Limb (tissue), 2 donors: Measurements from ENCODE around the gene AXIN2.

Experiments
- DNase-seq, 2 donors: peaks; one replicate each; pipeline ENCODE4 v3.0.0-alpha.2; 2016; ENCODE audit errors: extremely low spot score in 2 of 2

AXIN2 gene

DNA sequence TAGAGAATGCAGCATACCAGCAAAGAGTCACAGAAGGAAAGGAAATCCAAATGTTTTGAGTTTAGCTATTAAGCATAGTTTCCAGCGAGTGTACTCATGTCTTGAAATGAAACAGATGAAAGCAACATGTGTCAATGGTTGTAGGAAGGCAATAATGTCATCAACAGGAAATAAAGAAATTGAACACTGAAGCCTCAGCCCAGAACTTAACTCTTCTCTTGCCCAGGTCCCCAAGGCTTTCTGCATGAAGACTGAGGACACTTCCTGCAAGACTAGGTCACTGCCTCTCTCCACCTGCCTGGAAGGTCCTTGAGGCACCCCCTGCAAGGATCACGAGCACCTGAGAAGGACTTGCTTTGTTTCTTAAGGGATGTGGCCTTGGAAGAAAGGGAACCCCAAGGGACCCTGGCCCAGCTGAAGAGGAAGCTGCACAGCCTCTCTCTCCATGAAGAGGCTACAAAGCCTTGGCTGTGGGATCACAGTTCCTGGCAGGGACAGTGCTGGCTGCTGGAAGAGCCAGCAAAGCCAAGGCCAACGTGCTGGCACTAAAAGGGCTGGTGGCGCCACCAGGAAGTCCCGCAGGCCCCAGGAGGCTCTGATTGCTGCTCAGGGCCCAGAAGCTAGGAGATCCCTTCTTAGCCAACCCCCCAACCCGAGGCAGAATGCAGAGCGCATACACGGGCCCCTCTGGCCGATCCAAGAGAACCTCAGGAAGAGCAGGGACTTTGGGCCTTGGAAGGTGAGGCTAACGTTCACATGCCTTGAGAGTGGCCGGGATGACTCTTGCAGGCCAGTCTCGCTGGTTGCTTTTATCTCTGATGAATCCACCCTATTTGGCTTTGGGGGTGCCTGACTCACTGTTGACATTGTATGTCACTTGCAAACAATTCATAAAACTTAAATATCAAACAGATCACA is 23.4 kb upstream of the AXIN2 start:
- no peak for DNase-seq

GRCh38 chr17:65583921-65584603 is 22.6 kb upstream of the AXIN2 start:
- DNase-seq = peak in 1 of 2 donors; percentile 63

- DNase-seq = no peak
Observed at GRCh38 chr17:65576939-65577338, 15.5 kb upstream of the AXIN2 start.

GRCh38 chr17:65573282-65573602 is 11.8 kb upstream of the AXIN2 start:
- DNase-seq = no peak

DNA sequence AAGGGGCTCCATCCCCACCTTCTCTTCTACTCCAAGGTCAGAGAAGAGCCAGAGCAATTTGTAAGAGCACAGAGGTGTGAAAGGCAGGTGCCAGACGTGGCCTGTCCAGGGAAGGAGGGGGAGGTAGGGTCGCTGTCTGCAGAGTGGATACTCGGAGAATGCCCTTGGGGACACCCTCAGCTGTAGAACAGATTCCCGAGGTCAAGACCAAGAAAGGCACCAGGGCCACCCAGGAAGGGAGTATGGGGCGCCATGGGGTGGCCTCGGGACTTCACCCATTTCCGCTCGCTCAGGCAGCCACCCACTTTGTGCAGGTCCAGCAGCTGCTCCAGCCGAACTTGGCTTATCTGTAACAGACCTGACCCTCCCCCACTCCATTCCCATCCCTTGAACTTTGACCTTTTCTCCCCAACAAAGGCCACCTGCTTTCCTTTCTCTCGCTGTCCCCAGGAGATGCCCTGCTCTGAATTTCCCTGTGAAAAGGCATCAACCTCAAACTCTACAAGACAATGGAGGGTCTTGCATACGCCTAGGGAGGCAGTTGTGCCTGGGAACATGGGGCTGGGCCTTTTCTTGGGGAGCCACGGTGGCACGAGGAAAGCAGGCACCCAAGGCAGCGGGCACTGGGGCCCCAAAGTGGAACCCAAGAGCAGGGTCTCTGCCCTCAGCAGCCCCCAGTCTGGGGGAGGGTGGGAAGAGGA is 11.3 kb upstream of the AXIN2 start:
- no peak for DNase-seq

DNA sequence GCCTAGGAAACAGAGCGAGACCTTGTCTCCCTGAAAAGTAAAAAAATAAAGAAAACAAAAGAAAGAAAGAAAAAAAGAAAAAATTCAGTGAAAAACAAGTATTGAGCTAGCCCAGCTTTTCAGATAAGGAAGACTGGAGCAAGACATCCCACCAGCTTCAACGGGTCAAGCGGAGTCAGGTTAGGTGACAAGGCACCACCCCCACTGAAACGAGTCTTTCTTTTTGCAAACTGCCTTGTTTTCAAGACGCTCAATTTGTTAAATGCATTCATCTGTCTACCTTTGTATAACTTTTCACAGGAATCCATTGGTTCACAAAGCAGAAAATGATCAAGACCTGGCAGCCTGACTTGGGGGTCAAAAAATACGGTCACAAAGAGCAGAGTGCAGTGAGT is 10.7 kb upstream of the AXIN2 start:
- DNase-seq = no peak

DNA sequence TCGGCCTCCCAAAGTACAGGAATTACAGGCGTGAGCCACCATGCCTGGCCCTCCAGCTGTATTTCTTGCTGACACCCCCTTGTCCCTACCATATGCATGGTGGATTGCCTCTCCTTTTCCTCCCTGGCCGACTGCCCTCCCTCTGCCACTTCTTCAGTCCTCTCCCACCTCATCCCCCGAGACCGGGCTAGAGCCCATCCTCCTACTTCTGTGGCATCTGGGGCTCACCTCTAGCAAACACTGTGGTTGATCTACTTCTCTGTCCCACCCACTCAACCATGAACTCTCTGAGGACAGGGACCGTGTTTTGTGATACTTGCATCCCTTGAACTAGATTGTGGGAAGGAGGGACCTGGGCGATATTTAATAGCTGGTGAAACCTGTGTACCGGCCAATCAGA is 7.5 kb upstream of the AXIN2 start:
- DNase-seq = no peak

GRCh38 chr17:65567566-65567965 is 6.1 kb upstream of the AXIN2 start:
- no peak for DNase-seq

DNA sequence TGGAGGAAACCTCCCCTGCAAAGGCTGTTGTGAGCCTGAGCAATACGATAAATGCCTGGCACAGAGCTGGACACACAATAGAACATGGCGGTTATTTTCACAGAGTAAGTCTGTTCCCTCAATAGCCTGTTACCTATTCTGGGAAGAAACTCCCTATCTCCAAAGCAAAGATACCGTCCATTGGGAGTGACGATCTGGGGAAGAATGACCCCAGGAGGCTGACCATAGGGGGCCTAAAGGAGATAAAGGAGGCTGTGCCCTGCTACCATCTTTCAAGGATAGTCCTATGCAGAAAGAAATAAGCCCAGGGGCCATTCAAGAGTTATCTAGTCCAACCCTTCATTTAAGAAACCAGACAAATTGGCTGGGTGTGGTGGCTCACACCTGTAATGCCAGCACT is 4.1 kb upstream of the AXIN2 start:
- no peak for DNase-seq

GRCh38 chr17:65564793-65565192 is 3.3 kb upstream of the AXIN2 start:
- DNase-seq = peak in 1 of 2 donors; percentile 73

- no peak for DNase-seq
Observed at GRCh38 chr17:65562206-65562531, 721 bp upstream of the AXIN2 start.

- peak; percentile 91 for DNase-seq
Observed at GRCh38 chr17:65560628-65561451, 608 bp downstream of the AXIN2 start.

DNA sequence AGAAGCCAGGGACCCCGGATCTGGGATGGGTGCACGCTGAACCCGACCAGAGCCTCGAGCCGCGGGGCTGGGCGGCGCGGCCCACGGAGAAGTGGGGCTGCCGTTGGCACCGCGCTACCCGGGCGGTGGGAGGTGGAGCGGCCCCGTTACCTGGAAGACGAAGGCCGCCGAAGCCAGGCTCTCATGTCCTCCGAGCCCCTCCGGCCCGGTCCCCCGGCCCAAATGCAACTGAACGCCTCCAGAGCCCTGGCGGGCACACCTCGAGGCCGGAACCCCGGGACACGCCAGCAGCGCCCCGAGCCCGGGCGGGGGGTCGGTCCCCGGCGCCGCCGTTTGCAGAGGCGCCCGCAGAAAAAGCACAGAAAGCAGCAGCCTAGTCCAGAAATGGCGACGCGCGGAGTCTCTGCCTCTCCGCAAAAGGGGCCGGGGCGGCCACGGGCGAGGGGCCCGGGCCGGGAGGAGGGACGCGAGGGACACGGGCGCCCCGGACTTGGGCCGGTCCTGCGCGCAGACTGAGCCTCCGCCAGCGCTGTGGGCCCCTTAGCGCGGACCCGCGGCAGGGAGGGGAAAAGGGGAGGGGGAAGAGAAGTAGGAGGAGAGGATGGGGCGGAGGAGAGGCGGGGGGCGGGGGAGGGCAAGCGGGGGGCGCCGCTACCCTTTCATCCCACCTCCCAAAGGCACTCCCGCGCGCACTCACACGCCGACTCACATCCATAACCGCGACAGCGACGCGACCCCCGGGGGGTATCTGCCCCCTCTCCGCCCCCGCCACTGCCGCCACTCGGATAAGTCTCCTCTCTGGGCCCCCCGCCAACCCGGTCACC is 1.4 kb downstream of the AXIN2 start:
- peak in 1 of 2 donors; percentile 87 for DNase-seq

- no peak for DNase-seq
Observed at GRCh38 chr17:65559461-65559803, 2.0 kb downstream of the AXIN2 start.

DNA sequence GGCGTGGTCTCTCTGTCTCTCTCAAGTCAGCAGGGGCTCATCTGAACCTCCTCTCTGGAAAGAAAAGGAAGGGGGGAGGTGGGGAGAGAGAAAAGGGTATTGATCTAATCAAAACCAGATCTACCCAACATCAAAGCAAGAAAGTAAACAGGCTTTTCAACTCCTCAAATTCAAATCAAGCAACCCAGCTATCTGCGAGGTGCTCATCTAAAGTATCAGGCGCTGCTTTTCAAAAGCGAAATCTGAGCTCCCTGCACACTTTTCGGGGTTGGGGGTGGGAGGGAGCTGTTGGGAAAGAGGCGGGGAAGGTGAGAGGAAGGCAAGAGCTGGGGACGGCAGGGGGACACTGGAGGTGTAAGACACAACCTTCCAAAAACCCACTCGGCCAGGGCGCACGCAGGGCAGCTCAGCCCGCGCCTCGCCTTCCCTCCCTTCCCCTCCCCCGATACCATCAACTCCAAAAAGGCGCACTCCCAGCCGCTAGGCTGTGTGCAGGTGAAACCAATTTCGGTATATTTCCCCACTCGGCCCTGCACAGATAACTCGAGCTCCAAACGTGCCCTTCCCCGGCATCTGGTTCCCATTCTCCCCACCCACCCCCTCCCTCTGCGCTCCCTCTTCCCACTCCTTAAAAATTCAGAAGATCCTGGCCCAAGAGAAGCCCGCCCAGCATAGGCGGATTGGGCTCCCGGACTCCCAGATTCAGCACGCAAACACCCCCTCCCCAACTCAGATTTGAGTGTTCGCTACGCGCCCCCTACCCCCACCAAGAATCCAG is 2.6 kb downstream of the AXIN2 start:
- DNase-seq = no peak

DNA sequence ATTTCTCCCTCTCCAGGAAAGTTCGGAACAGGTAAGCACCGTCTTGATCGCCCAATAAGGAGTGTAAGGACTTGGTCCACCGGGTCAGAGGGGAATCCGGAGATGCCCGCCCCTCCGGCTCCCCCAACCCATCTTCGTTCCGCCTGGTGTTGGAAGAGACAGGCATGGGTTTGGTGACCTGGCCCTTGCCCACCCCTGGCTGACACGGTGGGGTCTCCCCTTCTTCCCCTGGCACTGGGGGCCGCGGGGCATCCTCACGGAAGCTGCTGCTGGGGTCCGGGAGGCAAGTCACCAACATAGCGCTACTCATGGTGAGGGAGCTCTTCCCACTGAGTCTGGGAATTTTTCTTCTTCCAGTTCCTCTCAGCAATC is 3.2 kb downstream of the AXIN2 start:
- no peak for DNase-seq

GRCh38 chr17:65557349-65558310 is 3.8 kb downstream of the AXIN2 start:
- DNase-seq = no peak

DNA sequence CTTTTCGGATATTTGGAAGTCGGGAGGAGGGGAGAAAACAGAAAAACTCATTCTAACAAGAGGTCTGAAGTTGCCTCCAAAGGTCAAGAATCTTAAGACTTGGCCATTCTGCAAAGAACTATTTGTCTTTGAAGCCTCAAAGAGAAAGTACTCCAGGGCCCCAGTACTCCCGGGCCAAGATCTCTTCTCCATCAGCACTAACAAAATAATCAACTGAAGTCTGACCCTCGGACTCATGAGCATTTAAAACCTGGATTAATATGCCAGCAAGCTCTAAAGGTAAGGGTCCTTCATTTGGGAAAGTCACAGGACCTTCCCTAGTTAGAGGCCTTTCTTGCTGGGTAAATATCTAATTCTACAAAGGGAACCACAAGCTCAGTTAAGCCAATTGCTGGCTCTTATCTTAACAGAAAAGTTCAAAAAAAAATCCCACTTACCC is 4.5 kb downstream of the AXIN2 start:
- no peak for DNase-seq
